ENCODE data around the gene SERPINA6. TPM values are rescaled to one million over a fixed set of nuclear protein-coding genes. Genes with fewer than 3 reads are reported as not detected.

Gene SERPINA6
- total RNA-seq, 1 experiment from 2014 or later = 0.32 TPM

DNA sequence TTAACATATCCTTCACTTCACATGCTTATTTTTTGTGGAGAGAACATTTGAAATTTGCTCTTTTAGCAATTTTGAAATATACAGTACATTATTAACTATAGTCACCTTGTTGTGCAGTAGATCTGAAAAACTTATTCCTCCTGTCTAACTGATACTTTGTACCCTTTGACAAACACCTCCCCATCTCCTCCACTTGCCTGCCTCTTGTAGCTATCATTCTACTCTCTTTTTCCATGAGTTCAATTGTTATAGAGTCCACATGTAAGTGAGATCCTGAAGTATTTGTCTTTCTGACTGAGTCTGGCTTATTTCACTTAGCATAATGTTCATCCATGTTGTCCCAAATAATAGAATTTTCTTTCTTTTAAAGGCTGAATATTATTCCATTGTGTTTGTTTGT lies 9.5 kb upstream of the SERPINA6 start:
- H3K27ac Mint-ChIP-seq (ENCODE audit: unreplicated experiment) = no peak overlapping the region
- H3K4me1 ChIP-seq = no peaks in the 10 kb centered on the region

DNA sequence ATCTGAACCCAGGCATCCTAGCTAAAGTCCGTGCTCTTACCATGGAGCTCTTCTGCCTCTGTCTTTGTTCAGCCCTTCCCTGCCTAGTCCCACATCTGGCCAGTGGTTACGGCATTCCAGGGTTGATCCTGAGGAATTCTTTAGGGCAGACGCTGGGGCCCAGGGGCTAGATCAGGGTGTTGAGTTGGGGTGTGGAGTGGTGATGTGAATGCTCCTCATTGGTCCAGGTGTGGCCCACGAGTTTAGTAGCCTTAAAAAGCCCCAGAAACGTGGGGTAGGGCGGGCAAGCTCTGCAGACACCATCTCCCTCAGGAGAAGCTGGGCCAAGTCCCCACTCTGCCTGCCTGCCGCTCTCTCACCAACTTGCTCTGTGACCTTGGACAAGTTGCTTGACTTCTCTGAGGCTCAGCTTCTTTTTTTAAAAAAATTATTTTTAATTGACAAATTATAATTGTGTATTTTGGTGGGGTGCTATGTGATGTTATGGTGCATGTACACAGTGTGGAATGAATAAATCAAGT lies 9.0 kb upstream of the SERPINA6 start:
- H3K9me3 ChIP-seq = no peaks in the 10 kb centered on the region
- intact Hi-C loops (cut with micrococcal nuclease; ENCODE audit: unreplicated experiment) = no loop called here
- no peak overlapping the region for H3K4me3 ChIP-seq (ENCODE audit: low read depth, low read length)
- POLR2A ChIA-PET = interaction anchor here (0.6 kb wide), 1 partner anchor 52 kb away, joined by 4 read pairs; no protein-coding TSS in a partner anchor
- DNase-seq = no peak
- no peaks in the 10 kb centered on the region for H3K36me3 Mint-ChIP-seq (ENCODE audit: insufficient read depth, unreplicated experiment)
- H3K4me3 Mint-ChIP-seq (ENCODE audit: unreplicated experiment) = no peak overlapping the region
- H3K4me1 ChIP-seq = 0 out of 2 replicates have a peak, but pooled peaks cover 2% of the 10 kb centered on the region
- H3K36me3 ChIP-seq (ENCODE audit: control insufficient read depth, insufficient read depth, low read length) = no peaks in the 10 kb centered on the region
- no peaks in the 10 kb centered on the region for H3K27me3 Mint-ChIP-seq (ENCODE audit: insufficient read depth, unreplicated experiment)
- no peak for TF ChIP-seq CTCF (IDR thresholded peaks at IDR 0.05; ENCODE audit: insufficient read depth in 1 of 2, low read depth in 1 of 2, low read length in 1 of 2, severe bottlenecking in 1 of 2, unreplicated experiment in 1 of 2)
- no TSS peak for BruUV-seq (replicated peaks)
- no peaks in the 10 kb centered on the region for H3K4me1 Mint-ChIP-seq (ENCODE audit: low read depth, unreplicated experiment)
- no peaks in the 10 kb centered on the region for H3K9me3 Mint-ChIP-seq (ENCODE audit: unreplicated experiment)
- H3K27ac Mint-ChIP-seq (ENCODE audit: unreplicated experiment) = no peak overlapping the region
- H3K27me3 ChIP-seq (replicated peaks; ENCODE audit: control insufficient read depth, insufficient read depth, low read length) = no peaks in the 10 kb centered on the region
- CTCF ChIA-PET = no interaction called here

More for the DNA sequence above, 9.5 kb upstream of the SERPINA6 start:
- TF ChIP-seq CTCF (IDR thresholded peaks at IDR 0.05; ENCODE audit: insufficient read depth in 1 of 2, low read depth in 1 of 2, low read length in 1 of 2, severe bottlenecking in 1 of 2, unreplicated experiment in 1 of 2) = no peak
- POLR2A ChIA-PET = no interaction called here
- Mint-ChIP-seq H3K4me1 (ENCODE audit: low read depth, unreplicated experiment) (no peaks in the 10 kb centered on the region), H3K9me3 (ENCODE audit: unreplicated experiment) (no peaks in the 10 kb centered on the region), H3K4me3 (ENCODE audit: unreplicated experiment) (no peak overlapping the region), H3K27me3 (ENCODE audit: insufficient read depth, unreplicated experiment) (no peaks in the 10 kb centered on the region), H3K36me3 (ENCODE audit: insufficient read depth, unreplicated experiment) (no peaks in the 10 kb centered on the region)
- intact Hi-C loops (cut with micrococcal nuclease; ENCODE audit: unreplicated experiment) = no loop called here
- BruUV-seq (replicated peaks) = no TSS peak
- Histone ChIP-seq H3K36me3 (ENCODE audit: control insufficient read depth, insufficient read depth, low read length) (no peaks in the 10 kb centered on the region), H3K9me3 (no peaks in the 10 kb centered on the region), H3K4me3 (ENCODE audit: low read depth, low read length) (no peak overlapping the region), H3K27me3 (replicated peaks; ENCODE audit: control insufficient read depth, insufficient read depth, low read length) (no peaks in the 10 kb centered on the region)
- CTCF ChIA-PET = no interaction called here
- no peak for DNase-seq

DNA sequence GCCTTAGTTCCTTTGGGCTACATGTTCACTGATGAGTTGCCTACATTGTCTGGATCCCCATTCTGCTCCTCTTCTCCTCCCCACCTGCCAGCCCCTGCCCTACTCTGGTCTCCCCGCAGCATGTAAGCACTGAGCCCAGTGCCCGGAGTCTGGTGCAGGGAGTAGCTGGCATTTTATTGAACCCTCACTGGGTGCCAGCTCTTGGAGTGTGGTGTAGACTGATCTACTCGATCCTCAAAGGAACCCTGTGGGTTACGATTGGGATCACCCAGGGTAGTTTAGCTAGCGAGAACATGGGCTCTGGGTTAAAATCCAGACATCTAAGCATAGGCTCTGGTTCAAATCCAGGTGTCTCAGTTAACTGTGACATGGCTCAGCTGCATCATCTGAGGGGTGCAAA lies 8.3 kb upstream of the SERPINA6 start:
- ChIA-PET POLR2A (no interaction called here), CTCF (no interaction called here)
- no peak for TF ChIP-seq CTCF (IDR thresholded peaks at IDR 0.05; ENCODE audit: insufficient read depth in 1 of 2, low read depth in 1 of 2, low read length in 1 of 2, severe bottlenecking in 1 of 2, unreplicated experiment in 1 of 2)
- Histone ChIP-seq H3K4me1 (peaks cover 4% of the 10 kb centered on the region; the same call in 1 of the 2 replicates), H3K27me3 (replicated peaks; ENCODE audit: control insufficient read depth, insufficient read depth, low read length) (no peaks in the 10 kb centered on the region), H3K4me3 (ENCODE audit: low read depth, low read length) (no peak overlapping the region), H3K9me3 (no peaks in the 10 kb centered on the region), H3K36me3 (ENCODE audit: control insufficient read depth, insufficient read depth, low read length) (no peaks in the 10 kb centered on the region)
- no peaks in the 10 kb centered on the region for H3K4me1 Mint-ChIP-seq (ENCODE audit: low read depth, unreplicated experiment)
- intact Hi-C loops (cut with micrococcal nuclease; ENCODE audit: unreplicated experiment) = no loop called here
- H3K36me3 Mint-ChIP-seq (ENCODE audit: insufficient read depth, unreplicated experiment) = no peaks in the 10 kb centered on the region
- BruUV-seq (replicated peaks) = no TSS peak
- H3K27ac Mint-ChIP-seq (ENCODE audit: unreplicated experiment) = no peak overlapping the region
- no peaks in the 10 kb centered on the region for H3K27me3 Mint-ChIP-seq (ENCODE audit: insufficient read depth, unreplicated experiment)
- no peaks in the 10 kb centered on the region for H3K9me3 Mint-ChIP-seq (ENCODE audit: unreplicated experiment)
- DNase-seq = no peak
- H3K4me3 Mint-ChIP-seq (ENCODE audit: unreplicated experiment) = no peak overlapping the region

All from Caco-2 (cell line).